HCT116 (cell line): ENCODE data around the gene FOXL2NB. TPM values are rescaled to one million over a fixed set of nuclear protein-coding genes. Genes with fewer than 3 reads are reported as not detected.

ENCODE experiments used
- ATAC-seq: fragments of 200-7000 bp; cut with Tn5 transposase; 2 replicates; pipeline ENCODE4 v1.9.1; 2020; ENCODE audit warnings: mild to moderate bottlenecking, moderate library complexity
- BruUV-seq: library from RNA; stranded (reverse); fragments of 400-500 nt; replicated peaks from 2 replicates; lab custom pipeline; 2021; lab: Mats Ljungman, UMichigan
- CTCF ChIA-PET: fragments of 300-600 bp; sonication (Branson Sonifier 250); formaldehyde crosslinking; loops from one replicate; lab custom pipeline; 2021; ENCODE audit warnings: antibody characterized with exemption; lab: Charles Lee
- POLR2A ChIA-PET: fragments of 300-600, 350-600 bp; sonication (Branson Sonifier 250); formaldehyde crosslinking; loops from one replicate; lab custom pipeline; 2021; ENCODE audit warnings: antibody characterized with exemption; lab: Charles Lee
- RAD21 ChIA-PET, 2 experiments: fragments of 300-600 bp; sonication (Branson Sonifier 250); formaldehyde crosslinking; loops; one replicate each; lab custom pipeline; 2023; ENCODE audit warnings: low total read pairs in 2 of 2; ENCODE audit not compliant: uncharacterized antibody in 2 of 2, unreplicated experiment in 2 of 2, low non-redundant PET in 1 of 2; lab: Charles Lee
- DNase-seq: peaks from one replicate; pipeline ENCODE4 v3.0.0-alpha.2; 2010; ENCODE audit warnings: low read depth, low spot score
- H2AFZ ChIP-seq: fragments of 200-600 bp; shearing (Covaris generic), sonication (generic); 2 replicates; pipeline ENCODE4 v1.6.1; 2017; ENCODE audit warnings: low read depth, mixed run types, mixed read lengths, antibody characterized with exemption, low read length; ENCODE audit not compliant: poor library complexity, severe bottlenecking
- H3K27ac ChIP-seq: 2 replicates; pipeline ENCODE4 v1.5.1; 2012; ENCODE audit warnings: low read depth, low read length
- H3K27me3 ChIP-seq: fragments of 200-600 bp; sonication (generic); 2 replicates; pipeline ENCODE4 v1.6.1; 2016; ENCODE audit warnings: mixed run types, low read length, mixed read lengths; ENCODE audit not compliant: insufficient read depth
- H3K36me3 ChIP-seq, 2 experiments: fragments of 200-500 bp in 1 of 2; fragments of 200-600 bp in 1 of 2; sonication (Bioruptor generic) in 1 of 2; sonication (generic) in 1 of 2; 2 replicates each; pipeline versions ENCODE4 v1.5.1 to v1.6.1; 2014 to 2016; ENCODE audit warnings: low read length in 2 of 2, inconsistent platforms in 1 of 2, mixed read lengths in 1 of 2, mixed run types in 1 of 2; ENCODE audit not compliant: insufficient read depth in 2 of 2, control insufficient read depth in 1 of 2
- H3K4me1 ChIP-seq, 2 experiments: fragments of 200-600 bp in 1 of 2; sonication (generic) in 1 of 2; 2 replicates each; pipeline versions ENCODE4 v1.5.1 to v1.6.1; 2012 to 2017; ENCODE audit warnings: low read length in 2 of 2, inconsistent platforms in 1 of 2, mild to moderate bottlenecking in 1 of 2, mixed read lengths in 1 of 2, mixed run types in 1 of 2, moderate library complexity in 1 of 2; ENCODE audit not compliant: insufficient read depth in 2 of 2, control insufficient read depth in 1 of 2
- H3K4me2 ChIP-seq: fragments of 200-600 bp; sonication (generic); 2 replicates; pipeline ENCODE4 v1.6.1; 2017; ENCODE audit warnings: mixed run types, low read length, mixed read lengths
- H3K4me3 ChIP-seq, 2 experiments: fragments of 200-600 bp in 1 of 2; sonication (generic) in 1 of 2; replicated peaks in 1 of 2; 2 replicates each; pipeline ENCODE4 v1.5.1; 2011 to 2016; ENCODE audit warnings: low read length in 2 of 2, control low read depth in 1 of 2, low read depth in 1 of 2, mild to moderate bottlenecking in 1 of 2, mixed read lengths in 1 of 2, mixed run types in 1 of 2
- H3K79me2 ChIP-seq: fragments of 200-600 bp; sonication (generic); 2 replicates; pipeline ENCODE4 v1.6.1; 2017; ENCODE audit warnings: mild to moderate bottlenecking, mixed run types, low read length, moderate library complexity, mixed read lengths; ENCODE audit not compliant: insufficient read depth
- H3K9ac ChIP-seq: fragments of 200-600 bp; sonication (generic); 2 replicates; pipeline ENCODE4 v1.6.1; 2016; ENCODE audit warnings: low read length, mixed read lengths
- H3K9me2 ChIP-seq: fragments of 200-600 bp; sonication (generic), shearing (Covaris generic); 2 replicates; pipeline ENCODE4 v1.6.1; 2017; ENCODE audit warnings: mixed run types, mild to moderate bottlenecking, moderate library complexity; ENCODE audit not compliant: insufficient read depth
- H3K9me3 ChIP-seq, 2 experiments: fragments of 200-500 bp in 1 of 2; fragments of 200-600 bp in 1 of 2; sonication (Bioruptor generic) in 1 of 2; sonication (generic) in 1 of 2; 2 replicates each; pipeline ENCODE4 v1.6.1; 2014 to 2017; ENCODE audit warnings: low read length in 2 of 2, mixed read lengths in 2 of 2, inconsistent platforms in 1 of 2, low read depth in 1 of 2, mild to moderate bottlenecking in 1 of 2, mixed run types in 1 of 2, moderate library complexity in 1 of 2; ENCODE audit not compliant: control insufficient read depth in 1 of 2, insufficient read depth in 1 of 2
- H4K20me1 ChIP-seq: fragments of 200-600 bp; sonication (generic), shearing (Covaris generic); 2 replicates; pipeline ENCODE4 v1.6.1; 2017; ENCODE audit warnings: mixed run types, mild to moderate bottlenecking, moderate library complexity; ENCODE audit not compliant: insufficient read depth
- ELF1 ChIP-seq: IDR thresholded peaks from 2 replicates; pipeline ENCODE4 v1.6.1; 2012; ENCODE audit warnings: low read depth, borderline replicate concordance
- FOSL1 ChIP-seq: IDR thresholded peaks from 2 replicates; pipeline ENCODE4 v1.6.1; 2012; ENCODE audit warnings: low read depth
- POLR2A ChIP-seq: IDR thresholded peaks from 2 replicates; pipeline ENCODE4 v1.7.0; 2011; ENCODE audit warnings: borderline replicate concordance; ENCODE audit not compliant: insufficient read depth, insufficient read length; ENCODE audit errors: extremely low read depth
- REST ChIP-seq: IDR thresholded peaks from 2 replicates; pipeline ENCODE4 v1.6.1; 2012; ENCODE audit warnings: low read depth
- SIN3A ChIP-seq: IDR thresholded peaks from 2 replicates; pipeline ENCODE4 v1.6.1; 2012; ENCODE audit warnings: low read depth
- SP1 ChIP-seq: IDR thresholded peaks from 2 replicates; pipeline ENCODE4 v1.6.1; 2012; ENCODE audit warnings: low read depth
- SRF ChIP-seq: IDR thresholded peaks from 2 replicates; pipeline ENCODE4 v1.6.1; 2012; ENCODE audit warnings: low read depth
- YY1 ChIP-seq: IDR thresholded peaks from 2 replicates; pipeline ENCODE4 v1.6.1; 2011; ENCODE audit warnings: low read length, low read depth, moderate library complexity, mild to moderate bottlenecking; ENCODE audit not compliant: insufficient replicate concordance; ENCODE audit errors: extremely low read depth
- intact Hi-C: fragments of 100-400 bp; cut with micrococcal nuclease; formaldehyde crosslinking; loops from 2 replicates; pipeline ENCODE4 v1.10.0; 2022
- total RNA-seq: library from RNA; stranded (reverse); gene quantifications from one replicate; pipeline ENCODE4 v1.2.1, GENCODE V29; 2021; ENCODE audit not compliant: unreplicated experiment

FOXL2NB gene
- total RNA-seq, 1 experiment from 2014 or later: 0.93 TPM

GRCh38 chr3:138944654-138944928 is 2.4 kb upstream of the FOXL2NB start:
- H3K4me2 ChIP-seq: no peak overlapping the region
- DNase-seq (no peak), ATAC-seq (no peak)
- no peaks in the 10 kb centered on the region for H3K4me1 ChIP-seq
- H3K4me3 ChIP-seq: no peak overlapping the region
- no peak for TF ChIP-seq FOSL1
- no peak for TF ChIP-seq REST
- TF ChIP-seq ELF1: no peak
- no peak for TF ChIP-seq SRF
- TF ChIP-seq SP1: no peak
- TF ChIP-seq POLR2A: no peak
- no peak for TF ChIP-seq YY1
- no peak for TF ChIP-seq SIN3A
- TF ChIP-seq, all 23 proteins: peak for 0
- Histone ChIP-seq H3K9me3 (no peaks in the 10 kb centered on the region), H3K27ac (no peak overlapping the region), H3K27me3 (no peaks in the 10 kb centered on the region), H3K9me2 (no peaks in the 10 kb centered on the region), H3K36me3 (no peaks in the 10 kb centered on the region), H3K79me2 (no peaks in the 10 kb centered on the region), H4K20me1 (no peaks in the 10 kb centered on the region), H3K9ac (no peak overlapping the region), H2AFZ (no peak overlapping the region)
- intact Hi-C loops: no loop called here
- ChIA-PET RAD21 (no interaction called here), CTCF (interaction anchor here (0.9 to 1.0 kb wide), 2 partner anchors 9 to 35 kb away, joined by 4 read pairs; no protein-coding TSS in a partner anchor), POLR2A (no interaction called here)
- BruUV-seq: no TSS peak
